H1 (cell line): ENCODE measurements around the gene BPIFA2. TPM values are rescaled to one million over a fixed set of nuclear protein-coding genes. Genes with fewer than 3 reads are reported as not detected.

Experiments
- PHF8 ChIP-seq: fragments of 200-600 bp; sonication (generic); conservative IDR thresholded peaks from 2 replicates; pipeline ENCODE4 v1.7.1; 2012; ENCODE audit warnings: low read depth, mild to moderate bottlenecking, inconsistent platforms, low read length, moderate library complexity
- RFX5 ChIP-seq: IDR thresholded peaks from 2 replicates; pipeline ENCODE4 v1.6.1; 2011; ENCODE audit warnings: low read depth, low read length, improper control_type of control experiment, borderline replicate concordance
- SIN3A ChIP-seq, 2 experiments: IDR thresholded peaks in 1 of 2; conservative IDR thresholded peaks in 1 of 2; 2 replicates each; pipeline ENCODE4 v1.6.1; 2011 to 2012; ENCODE audit warnings: low read length in 2 of 2, improper control_type of control experiment in 1 of 2, low read depth in 1 of 2, mild to moderate bottlenecking in 1 of 2
- polyA plus RNA-seq, 7 experiments: library from polyadenylated mRNA; depleted of rRNA in 3 of 7; stranded (reverse) in 5 of 7; unstranded in 2 of 7; fragments of >200 nt in 5 of 7; fragments of 200-250 nt in 2 of 7; gene quantifications; 1 replicate in 5 of 7; 2 replicates in 1 of 7; 4 replicates in 1 of 7; pipeline versions ENCODE4 v1.2.1 to v1.2.3, GENCODE V29; 2011 to 2013; ENCODE audit warnings: missing spikeins in 2 of 7, mixed read lengths in 2 of 7
- total RNA-seq: library from RNA; stranded (reverse); fragmentation: NEBNext Ultra II Directional; extraction: Animal tissue kit (Norgen Biotek cat#: 25700); gene quantifications from 2 replicates; pipeline ENCODE4 v1.2.1, GENCODE V29; 2021

The BPIFA2 gene
- total and polyA plus RNA-seq, 2 of the 8 experiments (the other 6 are each of a cell fraction or from before 2014, with no cell fraction given): not detected

- no peak for TF ChIP-seq SIN3A (conservative IDR thresholded peaks at IDR 0.05 in 1 of 2, IDR thresholded peaks at IDR 0.05 in 1 of 2; ENCODE audit: low read depth in 1 of 2, low read length in 2 of 2)
- no peak for TF ChIP-seq RFX5
- no peak for TF ChIP-seq PHF8
These were observed 35.5 kb downstream of the BPIFA2 start (continued) for GRCh38 chr20:33203444-33203843.
